Prostate gland (tissue), 2 donors: ENCODE measurements around the gene ZNF189.

Experiments used
- CTCF ChIP-seq, 4 experiments: fragments of 200-600 bp in 2 of 4; fragments of 450-650 bp in 2 of 4; sonication (generic) in 2 of 4; IDR thresholded peaks; 1 replicate in 3 of 4; 2 replicates in 1 of 4; pipeline ENCODE4 v1.5.1; 2016 to 2019; ENCODE audit warnings: antibody characterized with exemption in 4 of 4, mild to moderate bottlenecking in 2 of 4, moderate library complexity in 2 of 4
- POLR2A ChIP-seq: fragments of 450-650 bp; IDR thresholded peaks from one replicate; pipeline ENCODE4 v1.6.1; 2016; ENCODE audit warnings: antibody characterized with exemption, mild to moderate bottlenecking

DNA sequence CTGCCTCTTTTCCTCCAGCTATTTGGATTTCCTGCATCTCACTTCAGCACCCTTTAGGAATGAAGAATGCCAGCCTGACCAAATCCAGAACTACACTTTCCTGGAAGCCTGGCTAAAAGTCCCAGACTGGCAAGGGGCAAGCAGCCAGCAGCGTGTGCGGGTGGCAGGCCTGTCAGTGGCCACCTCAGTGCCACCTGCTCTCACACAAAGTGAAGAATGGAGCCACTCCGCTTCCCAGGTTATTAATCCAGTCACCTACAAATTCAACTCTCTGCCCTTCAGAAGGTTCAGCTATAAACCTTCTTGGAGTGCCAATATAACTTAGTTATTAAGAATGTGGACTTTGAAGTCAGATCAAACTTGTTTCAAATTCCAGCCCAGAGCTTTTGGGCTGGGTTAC is 43.7 kb downstream of the ZNF189 start:
- TF ChIP-seq CTCF (IDR thresholded peaks at IDR 0.05) (no peak), POLR2A (no peak)
